Activated CD4-positive, alpha-beta T cell treated with anti-CD3 and anti-CD28 coated beads, Interleukin-2, amount 10 ng/mL, durations not matched to agents 24 days and 14 days (primary cell): ENCODE results near the gene MISP3. TPM values are rescaled to one million over a fixed set of nuclear protein-coding genes. Genes with fewer than 3 reads are reported as not detected.
"Not testable (repeated sequence)": the region's sequence is repeated elsewhere in the genome, so short reads cannot be mapped to it uniquely, and the experiment has no call there.

Source experiments
- DNase-seq: peaks from one replicate; pipeline ENCODE4 v3.0.0; 2022
- H3K27ac Mint-ChIP-seq: one replicate; pipeline ENCODE4 v1.8.0; 2022; ENCODE audit warnings: mild to moderate bottlenecking, mixed read lengths
- H3K27me3 Mint-ChIP-seq: one replicate; pipeline ENCODE4 v1.8.0; 2022; ENCODE audit warnings: mixed read lengths
- H3K36me3 Mint-ChIP-seq: one replicate; pipeline ENCODE4 v1.8.0; 2022; ENCODE audit warnings: low read depth, mild to moderate bottlenecking, mixed read lengths
- H3K4me1 Mint-ChIP-seq: one replicate; pipeline ENCODE4 v1.8.0; 2021; ENCODE audit warnings: mixed read lengths
- H3K4me3 Mint-ChIP-seq: one replicate; pipeline ENCODE4 v1.8.0; 2022; ENCODE audit warnings: mild to moderate bottlenecking, moderate library complexity, mixed read lengths
- H3K9me3 Mint-ChIP-seq: one replicate; pipeline ENCODE4 v1.8.0; 2021; ENCODE audit warnings: mixed read lengths
- intact Hi-C: fragments of 100-400 bp; cut with micrococcal nuclease; formaldehyde crosslinking; loops from one replicate; pipeline ENCODE4 v1.15.1; 2023
- total RNA-seq: library from RNA; stranded (reverse); gene quantifications from 2 replicates; pipeline ENCODE4 v1.2.3, GENCODE V29; 2022

The MISP3 gene
- total RNA-seq: 2.7 and 3.6 TPM in 2 replicates

DNA sequence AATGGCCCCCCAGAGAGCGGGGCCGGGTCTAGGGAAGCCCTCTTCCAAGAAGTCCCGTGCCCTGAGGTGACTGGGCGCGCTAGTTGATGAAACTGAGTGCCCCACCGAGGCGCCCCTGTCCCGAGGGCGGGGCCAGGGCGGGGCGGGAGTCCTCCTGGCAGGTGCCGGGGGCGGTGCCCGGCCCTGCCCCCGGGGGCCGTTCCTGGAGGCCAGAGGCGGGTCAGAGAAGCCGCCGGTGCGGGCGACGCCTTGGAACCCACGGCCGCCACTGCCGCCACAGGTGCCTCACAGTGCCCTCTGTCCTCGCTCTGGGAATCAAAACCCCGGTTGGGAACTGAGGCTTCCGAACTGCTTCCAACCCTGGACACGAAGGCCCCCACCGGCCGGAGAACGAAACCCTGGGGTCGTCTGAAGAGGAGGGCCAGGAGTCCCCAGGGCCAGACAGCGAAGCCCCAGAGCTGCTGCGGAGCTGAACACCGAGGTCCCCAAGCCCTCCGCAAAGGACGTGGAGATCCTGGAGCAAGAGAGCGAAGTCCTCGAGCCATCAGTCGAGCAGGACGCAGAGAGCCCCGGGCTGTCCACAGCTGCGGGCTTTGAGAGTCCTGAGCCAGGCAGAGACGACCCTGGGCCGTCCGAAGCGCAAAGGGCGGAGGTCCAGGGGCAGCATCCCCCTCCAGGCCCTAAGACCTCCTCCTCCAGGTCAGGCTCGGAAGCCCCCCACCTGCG, at the start of gene MISP3:
Gene MISP3, plus strand, starts transcription at position 252 of the 726 bp plus-strand sequence. CDS start 524 bp downstream, outside the sequence.
- intact Hi-C loops: loop anchor here (1.0 to 10.0 kb wide), 6 partner anchors 9 to 298 kb away; partner anchors contain the start of genes C19orf53 and RFX1
- peak within 1 kb of the TSS; percentile 99 for H3K4me3 Mint-ChIP-seq
- H3K27me3 Mint-ChIP-seq: peaks cover 6% of the 10 kb centered on the region
- no peaks in the 10 kb centered on the region for H3K9me3 Mint-ChIP-seq
- peaks cover 2% of the 10 kb centered on the region for H3K36me3 Mint-ChIP-seq
- peak within 1 kb of the TSS; percentile 99 for H3K27ac Mint-ChIP-seq
- H3K4me1 Mint-ChIP-seq: peaks cover 16% of the 10 kb centered on the region
- peak; percentile 82 for DNase-seq

- Mint-ChIP-seq H3K36me3 (no peaks in the 10 kb centered on the region), H3K9me3 (no peaks in the 10 kb centered on the region), H3K4me3 (no peak overlapping the region), H3K4me1 (peaks cover 10% of the 10 kb centered on the region), H3K27ac (peak overlapping the region; percentile 60), H3K27me3 (peaks cover 2% of the 10 kb centered on the region)
- intact Hi-C loops: no loop called here
- no peak for DNase-seq
Measured at GRCh38 chr19:14023404-14024235, 49.0 kb upstream of the MISP3 start.

DNA sequence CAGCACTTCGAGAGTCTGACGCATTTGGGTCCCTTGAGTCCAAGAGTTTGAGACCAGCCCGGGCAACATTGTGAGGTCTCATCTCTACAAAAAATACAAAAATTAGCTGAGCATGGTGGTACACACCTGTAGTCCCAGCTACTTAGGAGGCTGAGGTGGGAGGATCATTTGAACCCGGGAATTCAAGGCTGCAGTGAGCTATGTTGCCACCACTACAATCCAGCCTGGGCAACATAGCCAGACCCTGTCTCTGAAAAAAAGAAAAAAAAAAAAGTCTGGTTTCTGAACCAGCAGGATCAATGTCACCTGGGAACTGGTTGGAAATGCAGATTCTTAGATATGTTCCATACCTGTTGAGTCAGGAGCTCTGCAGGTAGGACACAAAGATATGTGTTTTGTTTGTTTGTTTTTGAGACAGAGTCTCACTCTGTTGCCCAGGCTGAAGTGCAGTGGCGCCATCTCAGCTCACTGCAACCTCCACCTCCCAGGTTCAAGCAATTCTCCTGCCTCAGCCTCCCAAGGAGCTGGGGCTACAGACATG, 45.9 kb upstream of the MISP3 start:
- DNase-seq, H3K27ac Mint-ChIP-seq, H3K36me3 Mint-ChIP-seq, H3K9me3 Mint-ChIP-seq, H3K4me3 Mint-ChIP-seq, intact Hi-C loops, H3K27me3 Mint-ChIP-seq: not testable (repeated sequence)
- peaks cover 12% of the 10 kb centered on the region for H3K4me1 Mint-ChIP-seq

- H3K4me1 Mint-ChIP-seq: peaks cover 16% of the 10 kb centered on the region
- H3K36me3 Mint-ChIP-seq: peaks cover 4% of the 10 kb centered on the region
- no peaks in the 10 kb centered on the region for H3K9me3 Mint-ChIP-seq
- H3K4me3 Mint-ChIP-seq: no peak within 1 kb of the TSS
- no peak for DNase-seq
- H3K27me3 Mint-ChIP-seq: peaks cover 7% of the 10 kb centered on the region
- H3K27ac Mint-ChIP-seq: no peak within 1 kb of the TSS
- intact Hi-C loops: no loop called here
Measured at GRCh38 chr19:14027856-14028450, 44.6 kb upstream of the MISP3 start, which contains the start of gene RLN3. TSS of gene RLN3 (plus strand) at chr19:14028148. CDS start at chr19:14028205, 57 bp downstream.

GRCh38 chr19:14028901-14029300, 43.7 kb upstream of the MISP3 start:
- DNase-seq: no peak
- Mint-ChIP-seq H3K9me3 (no peaks in the 10 kb centered on the region), H3K36me3 (peaks cover 6% of the 10 kb centered on the region), H3K4me1 (peaks cover 14% of the 10 kb centered on the region), H3K27ac (no peak overlapping the region), H3K27me3 (peaks cover 7% of the 10 kb centered on the region), H3K4me3 (no peak overlapping the region)
- intact Hi-C loops: no loop called here

- Mint-ChIP-seq H3K9me3 (no peaks in the 10 kb centered on the region), H3K36me3 (peaks cover 13% of the 10 kb centered on the region), H3K4me1 (peaks cover 17% of the 10 kb centered on the region), H3K27me3 (peaks cover 7% of the 10 kb centered on the region), H3K4me3 (peak overlapping the region; percentile 97), H3K27ac (peak overlapping the region; percentile 95)
- intact Hi-C loops: loop anchor here (1.0 to 2.0 kb wide), 2 partner anchors 78 to 151 kb away; partner anchors contain the start of gene DCAF15
- DNase-seq: no peak
Measured at GRCh38 chr19:14030997-14031718, 41.4 kb upstream of the MISP3 start.

DNA sequence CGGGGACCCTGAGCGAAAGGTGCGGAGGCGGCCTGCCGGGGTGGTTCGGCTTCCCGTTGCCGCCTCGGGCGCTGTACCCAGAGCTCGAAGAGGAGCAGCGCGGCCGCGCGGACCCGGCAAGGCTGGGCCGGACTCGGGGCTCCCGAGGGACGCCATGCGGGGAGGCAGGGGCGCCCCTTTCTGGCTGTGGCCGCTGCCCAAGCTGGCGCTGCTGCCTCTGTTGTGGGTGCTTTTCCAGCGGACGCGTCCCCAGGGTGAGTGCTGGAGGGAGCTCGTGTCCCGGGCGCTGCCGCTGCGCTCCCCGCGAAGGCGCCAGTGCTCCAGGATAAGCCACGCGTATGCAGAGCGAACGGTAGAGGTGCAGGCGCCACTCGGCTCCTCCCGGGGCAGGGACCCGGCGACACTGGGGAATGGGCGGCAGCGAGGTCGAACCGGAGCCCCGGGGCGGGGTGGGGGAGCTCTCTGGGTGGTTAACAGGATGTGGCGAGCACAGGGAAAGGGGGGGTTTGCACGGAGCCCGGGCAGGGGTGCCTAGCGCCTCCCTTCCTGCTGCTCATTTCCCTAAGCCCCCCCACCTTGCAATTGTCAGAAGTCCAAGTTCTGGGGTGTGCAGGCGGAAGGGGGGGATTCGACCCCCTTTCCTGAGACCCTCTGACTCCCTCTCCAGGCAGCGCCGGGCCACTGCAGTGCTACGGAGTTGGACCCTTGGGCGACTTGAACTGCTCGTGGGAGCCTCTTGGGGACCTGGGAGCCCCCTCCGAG, 40.7 kb upstream of the MISP3 start, which contains the start of gene IL27RA:
Gene IL27RA, plus strand, starts transcription at position 44 of the 762 bp plus-strand sequence. Its CDS starts 111 bp downstream, at position 155.
- Mint-ChIP-seq H3K36me3 (peaks cover 20% of the 10 kb centered on the region), H3K27me3 (peaks cover 7% of the 10 kb centered on the region), H3K9me3 (no peaks in the 10 kb centered on the region), H3K4me3 (peak within 1 kb of the TSS; percentile 97), H3K4me1 (peaks cover 18% of the 10 kb centered on the region), H3K27ac (peak within 1 kb of the TSS; percentile 95)
- intact Hi-C loops: loop anchor here (1.0 to 2.0 kb wide), 4 partner anchors 26 to 152 kb away; partner anchors contain the start of genes DCAF15 and RFX1
- DNase-seq: peak; percentile 95

GRCh38 chr19:14033946-14034345, 38.6 kb upstream of the MISP3 start:
- no peak for DNase-seq
- Mint-ChIP-seq H3K4me3 (peak overlapping the region; percentile 64), H3K9me3 (no peaks in the 10 kb centered on the region), H3K27ac (peak overlapping the region; percentile 62), H3K27me3 (peaks cover 1% of the 10 kb centered on the region), H3K36me3 (peaks cover 35% of the 10 kb centered on the region), H3K4me1 (peaks cover 26% of the 10 kb centered on the region)
- intact Hi-C loops: no loop called here

GRCh38 chr19:14035159-14035558, 37.4 kb upstream of the MISP3 start:
- H3K9me3 Mint-ChIP-seq, DNase-seq, H3K27ac Mint-ChIP-seq, H3K4me3 Mint-ChIP-seq, intact Hi-C loops, H3K27me3 Mint-ChIP-seq: not testable (repeated sequence)
- Mint-ChIP-seq H3K36me3 (peaks cover 44% of the 10 kb centered on the region), H3K4me1 (peaks cover 28% of the 10 kb centered on the region)

DNA sequence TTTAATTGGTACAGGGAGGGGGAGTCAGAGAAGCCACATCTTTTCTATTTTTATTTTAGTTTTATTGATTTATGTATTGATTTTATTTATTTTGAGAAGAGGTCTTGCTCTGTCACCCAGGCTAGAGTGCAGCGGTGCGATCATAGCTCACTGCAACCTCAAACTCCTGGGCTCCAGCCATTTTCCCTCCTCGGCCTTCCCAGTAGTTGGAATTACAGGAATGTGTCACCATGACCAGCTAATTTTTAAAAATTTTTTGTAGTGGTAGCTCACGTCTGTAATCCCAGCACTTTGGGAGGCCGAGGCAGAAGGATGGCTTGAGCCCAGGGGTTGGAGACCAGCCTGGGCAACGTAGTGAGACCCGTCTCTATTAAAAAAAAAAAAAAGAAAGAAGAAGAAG, 36.9 kb upstream of the MISP3 start:
- intact Hi-C loops: no loop called here
- DNase-seq: no peak
- Mint-ChIP-seq H3K4me3 (no peak overlapping the region), H3K9me3 (no peaks in the 10 kb centered on the region), H3K36me3 (peaks cover 44% of the 10 kb centered on the region), H3K27ac (no peak overlapping the region), H3K4me1 (peaks cover 28% of the 10 kb centered on the region), H3K27me3 (no peaks in the 10 kb centered on the region)

- Mint-ChIP-seq H3K4me3 (no peak overlapping the region), H3K4me1 (peaks cover 20% of the 10 kb centered on the region), H3K36me3 (peaks cover 52% of the 10 kb centered on the region), H3K27ac (no peak overlapping the region), H3K9me3 (no peaks in the 10 kb centered on the region), H3K27me3 (no peaks in the 10 kb centered on the region)
- DNase-seq: no peak
- intact Hi-C loops: no loop called here
Measured at GRCh38 chr19:14039181-14039580, 33.4 kb upstream of the MISP3 start.
